ENCODE results near the gene TFR2. TPM values are rescaled to one million over a fixed set of nuclear protein-coding genes. Genes with fewer than 3 reads are reported as not detected.

TFR2 gene
- total and polyA plus RNA-seq, 2 of the 13 experiments (the other 11 are each of a cell fraction or from before 2014, with no cell fraction given) = 36.9 to 64.2 TPM

- TF ChIP-seq ZNF784 (CRISPR knock-in tag; IDR thresholded peaks at IDR 0.05; ENCODE audit: borderline replicate concordance) (no peak), ZSCAN20 (CRISPR knock-in tag; IDR thresholded peaks at IDR 0.05; ENCODE audit: borderline replicate concordance) (no peak), ZNF883 (CRISPR knock-in tag; IDR thresholded peaks at IDR 0.05; ENCODE audit: not compliant biosample characterization) (no peak), THYN1 (CRISPR knock-in tag; IDR thresholded peaks at IDR 0.05; ENCODE audit: borderline replicate concordance, low read depth) (no peak), ZNF567 (CRISPR knock-in tag; IDR thresholded peaks at IDR 0.05; ENCODE audit: borderline replicate concordance) (no peak), ZHX1 (CRISPR knock-in tag; IDR thresholded peaks at IDR 0.05; ENCODE audit: low read depth) (no peak), ZNF550 (CRISPR knock-in tag; IDR thresholded peaks at IDR 0.05; ENCODE audit: borderline replicate concordance) (no peak), ZNF430 (CRISPR knock-in tag; IDR thresholded peaks at IDR 0.05) (0 out of 2 replicates have a peak, but pooled peaks have one; percentile 38), ZSCAN25 (CRISPR knock-in tag; IDR thresholded peaks at IDR 0.05) (peak; percentile 33; the same call in 1 of the 2 replicates), FOXK2 (IDR thresholded peaks at IDR 0.05) (0 out of 2 replicates have a peak, but pooled peaks have one; percentile 8), ZNF766 (CRISPR knock-in tag; IDR thresholded peaks at IDR 0.05; ENCODE audit: borderline replicate concordance) (no peak), MAF1 (CRISPR knock-in tag; IDR thresholded peaks at IDR 0.05; ENCODE audit: borderline replicate concordance) (no peak), ZNF549 (CRISPR knock-in tag; IDR thresholded peaks at IDR 0.05) (no peak), STAG1 (CRISPR knock-in tag; IDR thresholded peaks at IDR 0.05) (no peak), TSC22D2 (CRISPR knock-in tag; IDR thresholded peaks at IDR 0.05; ENCODE audit: borderline replicate concordance) (no peak), MED1 (CRISPR knock-in tag; IDR thresholded peaks at IDR 0.05) (no peak), ZFP37 (CRISPR knock-in tag; IDR thresholded peaks at IDR 0.05; ENCODE audit: borderline replicate concordance) (no peak), JARID2 (CRISPR knock-in tag; IDR thresholded peaks at IDR 0.05; ENCODE audit: insufficient replicate concordance) (no peak), ZNF512B (CRISPR knock-in tag; IDR thresholded peaks at IDR 0.05; ENCODE audit: borderline replicate concordance) (no peak), GLMP (CRISPR knock-in tag; IDR thresholded peaks at IDR 0.05; ENCODE audit: borderline replicate concordance) (no peak)
Measured at GRCh38 chr7:100611983-100612729, 29.2 kb downstream of the TFR2 start, which contains the start of gene MOSPD3 (continued).
